Spleen (tissue), 11 donors: ENCODE data around the gene ZNF473. TPM values are rescaled to one million over a fixed set of nuclear protein-coding genes. Genes with fewer than 3 reads are reported as not detected.

Experiments
- DNase-seq: peaks from one replicate; pipeline ENCODE4 v3.0.0-alpha.2; 2020
- H3K27ac ChIP-seq, 8 donors: fragments of 200-600 bp; sonication (generic) in 7 of 8; 1 replicate in 4 of 8; 2 replicates in 4 of 8; pipeline versions ENCODE4 v1.5.0 to v1.8.0; 2016 to 2021; ENCODE audit warnings: inconsistent platforms in 4 of 8, mild to moderate bottlenecking in 4 of 8, moderate library complexity in 1 of 8
- H3K27me3 ChIP-seq, 7 donors: fragments of 200-600 bp; sonication (generic) in 6 of 7; replicated peaks in 1 of 7; 1 replicate in 4 of 7; 2 replicates in 3 of 7; pipeline versions ENCODE4 v1.5.0 to v1.8.0; 2016 to 2021; ENCODE audit warnings: inconsistent platforms in 3 of 7, mild to moderate bottlenecking in 1 of 7
- H3K36me3 ChIP-seq, 6 donors: fragments of 200-600 bp; sonication (generic) in 5 of 6; 1 replicate in 4 of 6; 2 replicates in 2 of 6; pipeline versions ENCODE4 v1.5.0 to v1.8.0; 2016 to 2021; ENCODE audit warnings: inconsistent platforms in 2 of 6
- H3K4me1 ChIP-seq, 6 donors: fragments of 200-600 bp; sonication (generic) in 5 of 6; 1 replicate in 3 of 6; 2 replicates in 3 of 6; pipeline versions ENCODE4 v1.5.0 to v1.8.0; 2016 to 2021; ENCODE audit warnings: inconsistent platforms in 3 of 6
- H3K4me3 ChIP-seq, 8 donors: fragments of 200-600 bp; sonication (generic) in 7 of 8; 1 replicate in 4 of 8; 2 replicates in 4 of 8; pipeline versions ENCODE4 v1.5.0 to v1.8.0; 2016 to 2021; ENCODE audit warnings: inconsistent platforms in 4 of 8, mild to moderate bottlenecking in 4 of 8, moderate library complexity in 2 of 8
- H3K9me3 ChIP-seq, 8 donors: fragments of 200-600 bp; sonication (generic) in 7 of 8; 1 replicate in 4 of 8; 2 replicates in 4 of 8; pipeline versions ENCODE4 v1.5.0 to v1.8.0; 2016 to 2021; ENCODE audit warnings: inconsistent platforms in 4 of 8
- POLR2A ChIP-seq, 3 donors: fragments of 450-650 bp; IDR thresholded peaks; one replicate each; pipeline ENCODE4 v1.5.1; 2017; ENCODE audit warnings: antibody characterized with exemption in 3 of 3, mild to moderate bottlenecking in 1 of 3
- POLR2AphosphoS5 ChIP-seq, 3 donors: sonication (generic); formaldehyde crosslinking; IDR thresholded peaks; one replicate each; pipeline ENCODE4 v1.5.1; 2017; ENCODE audit warnings: antibody characterized with exemption in 3 of 3
- WGBS, 5 donors: extraction: QIAGEN DNeasy Blood & Tissue Kit in 3 of 5; methylation state at CpG; one replicate each; pipeline versions ENCODE4 v1.1.5 to v1.1.7; 2013 to 2018; 5-methylcytosine and 5-hydroxymethylcytosine counted together
- intact Hi-C: fragments of 100-400 bp; cut with DNase I; formaldehyde crosslinking; loops from one replicate; pipeline ENCODE4 v1.15.0; 2023; ENCODE audit warnings: low total_unique reads
- polyA plus RNA-seq, 3 donors: library from polyadenylated mRNA; stranded (reverse); fragments of 200-250 nt; gene quantifications; one replicate each; pipeline ENCODE4 v1.2.1, GENCODE V29; 2013
- total RNA-seq, 7 donors: library from RNA; depleted of rRNA in 3 of 7; stranded (reverse); fragments of >200 nt in 3 of 7; fragmentation: NEBNext Ultra II Directional in 4 of 7; extraction: Animal tissue kit (Norgen Biotek cat#: 25700) in 4 of 7; gene quantifications; one replicate each; pipeline versions ENCODE4 v1.1.0 to v1.2.1, GENCODE V29; 2016 to 2021
- TF ChIP-seq, protein P1 (sequence below), 11 experiments: fragments of 200-600 bp in 7 of 11; fragments of 450-650 bp in 4 of 11; sonication (generic) in 4 of 11; IDR thresholded peaks in 8 of 11; conservative IDR thresholded peaks in 3 of 11; 1 replicate in 7 of 11; 2 replicates in 4 of 11; pipeline versions ENCODE4 v1.4.0 to v1.8.0; 2016 to 2021; ENCODE audit warnings: antibody characterized with exemption in 11 of 11, inconsistent platforms in 4 of 11, mild to moderate bottlenecking in 1 of 11
- donor health status: healthy with polysubstance abuse.
- donor health status: DM: no; HTN: no; CAD: no; lungs with moderate emphysema.
- donor health status: DM: no; HTN: no; CAD: no.
- donor health status: Bipolar disorder and iron deficiency.
- donor health status: healthy.
- donor health status: DM: no; HTN: no; CAD: no.
- donor health status: DM: yes; HTN: yes; CAD: no.

Gene ZNF473
- total and polyA plus RNA-seq, 10 donors: 2.4 to 24.2 (median 17.0) TPM

DNA sequence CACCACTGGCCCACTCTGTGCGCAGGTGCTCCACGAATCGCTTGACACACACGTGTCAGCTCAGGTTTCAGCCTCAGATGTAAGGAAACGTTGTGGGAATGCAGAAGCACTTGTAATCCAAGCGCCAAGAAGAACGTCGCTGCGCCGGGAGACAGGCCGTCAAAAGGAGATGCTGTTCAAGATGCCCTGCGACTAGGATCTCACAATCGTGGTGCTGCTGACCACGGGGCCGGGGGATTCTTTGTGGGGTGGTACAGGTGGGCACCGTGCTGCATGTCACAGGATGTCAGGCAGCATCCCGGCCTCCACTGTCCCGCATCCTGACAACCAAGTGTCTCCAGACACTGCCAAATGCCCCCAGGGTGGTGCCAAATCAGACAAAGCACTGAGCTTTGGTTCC is 47.9 kb upstream of the ZNF473 start:
- peaks cover 0 to 11% (median 0%) of the 10 kb centered on the region in 6 donors for H3K4me1 ChIP-seq
- H3K9me3 ChIP-seq: no peaks in the 10 kb centered on the region
- WGBS, 5 donors: 81 to 94% (median 90%) methylated on average over 14 to 18 of the region's 18 CpGs
- no peak overlapping the region for H3K4me3 ChIP-seq
- H3K27ac ChIP-seq: no peak overlapping the region
- H3K27me3 ChIP-seq: no peaks in the 10 kb centered on the region
- H3K36me3 ChIP-seq: peaks cover 0 to 97% (median 47%) of the 10 kb centered on the region in 6 donors
- TF ChIP-seq POLR2A (IDR thresholded peaks at IDR 0.05): no peak
- TF ChIP-seq, protein P1, sequence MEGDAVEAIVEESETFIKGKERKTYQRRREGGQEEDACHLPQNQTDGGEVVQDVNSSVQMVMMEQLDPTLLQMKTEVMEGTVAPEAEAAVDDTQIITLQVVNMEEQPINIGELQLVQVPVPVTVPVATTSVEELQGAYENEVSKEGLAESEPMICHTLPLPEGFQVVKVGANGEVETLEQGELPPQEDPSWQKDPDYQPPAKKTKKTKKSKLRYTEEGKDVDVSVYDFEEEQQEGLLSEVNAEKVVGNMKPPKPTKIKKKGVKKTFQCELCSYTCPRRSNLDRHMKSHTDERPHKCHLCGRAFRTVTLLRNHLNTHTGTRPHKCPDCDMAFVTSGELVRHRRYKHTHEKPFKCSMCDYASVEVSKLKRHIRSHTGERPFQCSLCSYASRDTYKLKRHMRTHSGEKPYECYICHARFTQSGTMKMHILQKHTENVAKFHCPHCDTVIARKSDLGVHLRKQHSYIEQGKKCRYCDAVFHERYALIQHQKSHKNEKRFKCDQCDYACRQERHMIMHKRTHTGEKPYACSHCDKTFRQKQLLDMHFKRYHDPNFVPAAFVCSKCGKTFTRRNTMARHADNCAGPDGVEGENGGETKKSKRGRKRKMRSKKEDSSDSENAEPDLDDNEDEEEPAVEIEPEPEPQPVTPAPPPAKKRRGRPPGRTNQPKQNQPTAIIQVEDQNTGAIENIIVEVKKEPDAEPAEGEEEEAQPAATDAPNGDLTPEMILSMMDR (IDR thresholded peaks at IDR 0.05 in 8 of 11, conservative IDR thresholded peaks at IDR 0.05 in 3 of 11): no peak
- no peak for TF ChIP-seq POLR2AphosphoS5 (IDR thresholded peaks at IDR 0.05)
- DNase-seq: no peak
- intact Hi-C loops: no loop called here

GRCh38 chr19:49978324-49978723 is 47.5 kb upstream of the ZNF473 start:
- H3K4me3 ChIP-seq: no peak overlapping the region
- TF ChIP-seq, protein P1 (IDR thresholded peaks at IDR 0.05 in 8 of 11, conservative IDR thresholded peaks at IDR 0.05 in 3 of 11): no peak
- no peak for TF ChIP-seq POLR2A (IDR thresholded peaks at IDR 0.05)
- TF ChIP-seq POLR2AphosphoS5 (IDR thresholded peaks at IDR 0.05): no peak
- peaks cover 0 to 97% (median 47%) of the 10 kb centered on the region in 6 donors for H3K36me3 ChIP-seq
- no peak for DNase-seq
- WGBS, 5 donors: 85 to 96% (median 91%) methylated on average over 11 of the region's 11 CpGs
- H3K4me1 ChIP-seq: peaks cover 0 to 10% (median under 1%) of the 10 kb centered on the region in 6 donors
- H3K27ac ChIP-seq: no peak overlapping the region
- no peaks in the 10 kb centered on the region for H3K27me3 ChIP-seq
- no peaks in the 10 kb centered on the region for H3K9me3 ChIP-seq
- intact Hi-C loops: no loop called here

DNA sequence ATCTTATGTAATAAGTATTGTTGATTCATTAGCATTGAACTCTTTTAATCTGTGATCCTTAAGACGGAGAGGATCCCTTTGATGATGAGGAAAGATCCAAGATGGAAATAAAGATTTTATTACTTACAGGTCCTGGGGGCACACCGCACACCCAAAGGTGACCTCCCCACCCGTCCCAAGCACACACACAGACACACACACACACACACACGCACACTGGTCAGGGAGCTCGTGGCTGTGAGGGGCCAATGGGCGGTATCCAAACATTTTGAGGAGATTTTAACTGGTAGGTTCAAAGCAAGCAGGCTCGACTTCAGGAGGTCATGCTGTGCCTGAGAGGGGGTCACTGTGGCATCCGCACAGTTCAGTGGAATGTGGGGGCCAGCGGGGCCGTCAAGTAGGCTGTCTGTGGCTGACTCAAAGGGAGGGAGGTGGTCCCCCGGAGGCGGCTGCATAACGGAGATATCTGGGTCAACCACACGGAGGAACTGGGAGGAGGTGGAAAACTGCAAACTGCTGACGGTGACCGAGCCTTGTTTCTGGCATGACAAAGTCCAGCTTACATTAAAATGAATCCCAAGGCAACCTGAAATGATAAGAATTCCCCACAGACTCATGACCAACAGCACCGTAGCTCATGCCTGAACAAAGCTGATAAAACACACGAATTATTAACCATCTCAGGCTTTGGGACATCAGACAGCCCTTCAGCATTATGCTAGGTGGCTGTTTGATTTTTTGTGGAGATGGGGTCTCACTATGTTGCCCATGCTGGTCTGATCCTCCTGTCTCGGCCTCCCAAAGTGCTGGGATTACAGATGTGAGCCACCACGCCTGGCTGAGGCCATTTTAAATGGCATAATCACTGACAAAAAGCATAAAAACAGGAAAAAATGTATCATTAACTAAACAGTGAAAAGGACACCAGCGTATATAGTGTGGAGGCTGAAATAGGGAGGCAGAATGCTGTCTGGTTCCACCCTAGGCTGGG is 43.9 kb upstream of the ZNF473 start:
- intact Hi-C loops: loop anchor here (5.0 kb wide), 1 partner anchor 45 kb away; no protein-coding TSS in a partner anchor
- no peak for DNase-seq
- no peak for TF ChIP-seq POLR2AphosphoS5 (IDR thresholded peaks at IDR 0.05)
- TF ChIP-seq, protein P1 (IDR thresholded peaks at IDR 0.05 in 8 of 11, conservative IDR thresholded peaks at IDR 0.05 in 3 of 11): no peak
- TF ChIP-seq POLR2A (IDR thresholded peaks at IDR 0.05): no peak
- Histone ChIP-seq H3K4me1 (peaks cover 0 to 11% (median 2%) of the 10 kb centered on the region in 6 donors), H3K4me3 (no peak overlapping the region), H3K27ac (no peak overlapping the region), H3K9me3 (no peaks in the 10 kb centered on the region), H3K36me3 (peaks cover 0 to 98% (median 54%) of the 10 kb centered on the region in 6 donors), H3K27me3 (no peaks in the 10 kb centered on the region)
- 87 to 90% (median 88%) methylated on average over 21 of the region's 21 CpGs for WGBS, 5 donors
